ENCODE data around the gene IGFBP2.
"Not testable (repeated sequence)": the region's sequence is repeated elsewhere in the genome, so short reads cannot be mapped to it uniquely, and the experiment has no call there.

IGFBP2 gene

GRCh38 chr2:216632952-216633615 lies at the start of gene IGFBP2:
IGFBP2 (plus strand) TSS chr2:216633420; CDS start chr2:216633524, 104 bp downstream.
- DNase-seq, result peak; percentile 73 to 79

GRCh38 chr2:216583606-216584005 lies 49.6 kb upstream of the IGFBP2 start:
- DNase-seq, result no peak

- DNase-seq, result no peak
Measured at GRCh38 chr2:216584112-216584511, 49.1 kb upstream of the IGFBP2 start.

GRCh38 chr2:216585441-216585840 lies 47.8 kb upstream of the IGFBP2 start:
- no peak for DNase-seq

GRCh38 chr2:216588861-216589710 lies 44.1 kb upstream of the IGFBP2 start:
- no peak for DNase-seq

- no peak for DNase-seq
Measured at GRCh38 chr2:216589791-216590190, 43.4 kb upstream of the IGFBP2 start.

GRCh38 chr2:216590780-216591179 lies 42.4 kb upstream of the IGFBP2 start:
- no peak for DNase-seq

GRCh38 chr2:216591480-216591879 lies 41.7 kb upstream of the IGFBP2 start:
- no peak for DNase-seq

- DNase-seq, result no peak
Measured at GRCh38 chr2:216594081-216594480, 39.1 kb upstream of the IGFBP2 start.

GRCh38 chr2:216596236-216596979 lies 36.8 kb upstream of the IGFBP2 start:
- peak; percentile 71 to 91 for DNase-seq

GRCh38 chr2:216596980-216597509 lies 36.2 kb upstream of the IGFBP2 start:
- peak in 1 of 2 experiments; percentile 54 for DNase-seq

GRCh38 chr2:216597825-216598224 lies 35.4 kb upstream of the IGFBP2 start:
- DNase-seq, result not testable (repeated sequence)

- DNase-seq, result no peak
Measured at GRCh38 chr2:216601632-216602409, 31.4 kb upstream of the IGFBP2 start.

GRCh38 chr2:216603010-216603883 lies 30.0 kb upstream of the IGFBP2 start:
- peak in 1 of 2 experiments; percentile 58 for DNase-seq

- DNase-seq, result no peak
Measured at GRCh38 chr2:216603884-216604245, 29.4 kb upstream of the IGFBP2 start.

GRCh38 chr2:216604458-216604857 lies 28.8 kb upstream of the IGFBP2 start:
- DNase-seq, result no peak

- DNase-seq, result peak; percentile 63 to 86
Measured at GRCh38 chr2:216606551-216607276, 26.5 kb upstream of the IGFBP2 start.

- peak in 1 of 2 experiments; percentile 37 for DNase-seq
Measured at GRCh38 chr2:216607277-216607560, 26.0 kb upstream of the IGFBP2 start.

GRCh38 chr2:216608525-216608924 lies 24.7 kb upstream of the IGFBP2 start:
- no peak for DNase-seq

- DNase-seq, result no peak
Measured at GRCh38 chr2:216615298-216616082, 17.7 kb upstream of the IGFBP2 start.
